ENCODE results near the gene CELF3.

GRCh38 chr1:151703813-151704212 is 12.8 kb downstream of the CELF3 start:
- TF ChIP-seq EP300 (IDR thresholded peaks at IDR 0.05) (no peak), CTCF (IDR thresholded peaks at IDR 0.05) (no peak)
